Superior temporal gyrus (tissue), 1 donor: Measurements from ENCODE around the gene SREK1.
"Not testable (repeated sequence)": the region's sequence is repeated elsewhere in the genome, so short reads cannot be mapped to it uniquely, and the experiment has no call there.

Experiments
- DNase-seq: peaks from one replicate; pipeline ENCODE4 v3.0.0-alpha.2; 2016; ENCODE audit errors: extremely low spot score

The SREK1 gene

DNA sequence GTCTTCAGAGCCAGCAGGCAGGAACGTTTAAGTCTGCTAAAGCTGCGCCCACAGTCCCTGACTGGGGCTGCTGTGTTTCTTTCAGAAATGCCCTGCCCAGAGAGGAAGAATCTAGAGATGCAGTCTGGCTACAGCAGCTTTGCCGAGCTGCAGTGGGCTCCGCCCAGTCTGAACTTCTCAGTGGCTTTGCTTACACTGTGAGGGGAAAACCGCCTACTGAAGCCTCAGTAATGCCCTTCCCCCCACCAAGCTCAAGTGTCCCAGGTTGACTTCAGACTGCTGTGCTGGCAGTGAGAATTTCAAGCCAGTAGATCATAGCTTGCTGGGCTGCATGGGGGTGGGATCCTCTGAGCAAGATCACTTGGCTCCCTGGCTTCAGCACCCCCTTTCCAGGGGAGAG, 78.4 kb downstream of the SREK1 start:
- DNase-seq = no peak

- DNase-seq = not testable (repeated sequence)
These were observed 78.8 kb downstream of the SREK1 start for GRCh38 chr5:66222896-66223295.

DNA sequence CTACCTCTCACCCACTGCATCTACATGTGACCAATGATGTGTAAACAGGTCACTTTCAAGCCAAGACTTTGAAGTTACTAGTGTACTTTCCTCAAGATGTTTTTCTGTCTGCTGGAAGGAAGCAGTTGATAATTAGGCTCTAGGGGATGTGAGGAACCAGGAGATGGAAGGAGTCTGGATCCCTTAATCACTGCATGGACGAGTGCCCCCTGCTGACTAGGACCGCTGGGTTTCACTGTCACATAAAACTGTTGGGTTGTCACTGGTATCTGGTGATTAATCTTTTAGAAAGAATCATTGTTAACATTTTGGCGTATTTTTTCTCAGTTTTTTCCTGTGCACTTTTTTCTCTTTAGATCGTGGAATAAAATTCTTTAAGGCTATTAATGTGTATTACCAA, 79.5 kb downstream of the SREK1 start:
- peak; percentile 53 for DNase-seq

DNA sequence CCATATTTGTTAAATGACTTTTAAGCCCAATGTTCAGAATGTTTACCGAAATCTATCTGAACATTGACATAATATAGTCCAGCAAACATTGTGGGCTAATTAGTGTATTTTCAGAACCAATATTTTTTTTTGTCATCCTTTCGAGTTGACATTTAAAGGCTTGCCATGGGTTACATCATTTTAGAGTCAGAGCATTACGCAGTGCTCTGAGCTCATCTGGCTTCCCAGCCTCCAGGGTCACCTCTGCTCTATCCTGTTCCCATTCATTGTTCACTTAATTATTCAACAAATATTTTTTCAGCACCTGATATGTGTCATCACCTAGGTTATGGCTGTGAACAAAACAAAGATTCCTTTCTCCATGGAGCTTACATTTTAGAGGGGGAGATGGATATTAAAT, 80.2 kb downstream of the SREK1 start:
- DNase-seq = no peak

- no peak for DNase-seq
These were observed 80.9 kb downstream of the SREK1 start for GRCh38 chr5:66224773-66225553.

- DNase-seq = no peak
These were observed 86.5 kb downstream of the SREK1 start for GRCh38 chr5:66230551-66230950.

GRCh38 chr5:66231508-66231907, 87.4 kb downstream of the SREK1 start:
- DNase-seq = no peak

DNA sequence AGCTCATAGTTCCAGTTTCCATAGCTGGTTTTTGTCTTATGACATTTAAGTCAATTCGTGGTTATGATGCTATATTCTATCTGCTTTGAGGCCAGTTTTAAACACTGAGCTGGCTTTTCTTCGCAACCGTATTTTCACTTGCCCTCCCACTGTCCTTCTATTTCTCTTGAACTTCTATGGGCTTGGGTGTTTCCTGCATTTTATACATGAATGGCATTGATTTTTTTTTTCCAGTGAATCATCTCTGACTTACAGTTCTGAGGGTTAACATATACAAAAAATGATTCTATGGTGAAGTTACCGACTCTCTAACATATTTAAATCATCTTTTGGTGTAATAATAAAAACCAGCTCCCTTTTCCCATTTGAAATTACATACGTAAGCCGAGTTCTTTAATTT, 88.2 kb downstream of the SREK1 start:
- DNase-seq = no peak

GRCh38 chr5:66232706-66233445, 88.8 kb downstream of the SREK1 start:
- no peak for DNase-seq
